Fibroblast of the aortic adventitia (primary cell): ENCODE data around the gene LRRC28. TPM values are rescaled to one million over a fixed set of nuclear protein-coding genes. Genes with fewer than 3 reads are reported as not detected.

Source experiments
- DNase-seq: peaks from one replicate; pipeline ENCODE4 v3.0.0-alpha.2; 2010; ENCODE audit warnings: low read depth
- H3K4me3 ChIP-seq: 2 replicates; pipeline ENCODE4 v1.5.1; 2011; ENCODE audit warnings: low read depth, mild to moderate bottlenecking, control low read depth, low read length, moderate library complexity
- total RNA-seq: library from RNA; depleted of rRNA; stranded (reverse); fragments of >200 nt; gene quantifications from 2 replicates; pipeline ENCODE4 v1.2.3, GENCODE V29; 2012; ENCODE audit warnings: low replicate concordance
- TF ChIP-seq, protein P1 (sequence below): IDR thresholded peaks from 2 replicates; pipeline ENCODE4 v1.5.1; 2011; ENCODE audit warnings: mild to moderate bottlenecking, low read length, control low read depth, inconsistent platforms; ENCODE audit not compliant: insufficient read depth

LRRC28 gene
- total RNA-seq, 1 donor = 28.0 TPM

DNA sequence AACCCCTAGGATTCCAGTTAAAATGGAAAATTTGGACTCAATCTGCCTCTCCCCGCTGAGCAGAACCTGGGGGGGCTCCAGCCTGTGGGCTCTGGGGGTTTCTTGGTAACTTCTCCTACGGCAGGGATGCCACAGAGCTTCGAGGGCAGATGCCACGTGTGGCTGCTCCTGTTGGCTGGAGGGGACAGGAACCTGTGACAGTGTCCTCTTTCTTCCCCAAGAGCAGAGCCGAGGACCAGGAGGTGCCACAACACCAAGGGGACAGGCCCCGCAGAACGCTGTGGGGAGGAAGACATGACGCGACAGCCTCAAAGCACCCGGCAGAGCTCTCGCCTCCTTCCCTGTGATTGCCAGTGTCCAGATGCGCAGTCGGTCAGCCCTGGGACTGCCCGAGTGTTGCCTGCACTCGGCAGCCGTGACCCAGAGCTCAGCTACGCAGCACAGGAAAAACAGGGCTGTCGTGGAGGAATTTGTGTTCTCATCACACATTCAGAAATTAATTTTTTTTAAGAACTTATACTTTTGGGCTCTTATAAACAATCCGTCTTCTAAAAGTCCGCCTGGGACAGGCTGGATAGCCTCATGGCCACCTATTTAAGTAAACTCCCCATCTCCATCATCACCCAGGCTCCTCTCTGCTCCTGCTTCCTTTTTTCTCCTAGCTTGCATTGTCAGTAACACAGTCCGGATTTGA, 182.6 kb downstream of the LRRC28 start:
- DNase-seq = no peak
- TF ChIP-seq, protein P1, sequence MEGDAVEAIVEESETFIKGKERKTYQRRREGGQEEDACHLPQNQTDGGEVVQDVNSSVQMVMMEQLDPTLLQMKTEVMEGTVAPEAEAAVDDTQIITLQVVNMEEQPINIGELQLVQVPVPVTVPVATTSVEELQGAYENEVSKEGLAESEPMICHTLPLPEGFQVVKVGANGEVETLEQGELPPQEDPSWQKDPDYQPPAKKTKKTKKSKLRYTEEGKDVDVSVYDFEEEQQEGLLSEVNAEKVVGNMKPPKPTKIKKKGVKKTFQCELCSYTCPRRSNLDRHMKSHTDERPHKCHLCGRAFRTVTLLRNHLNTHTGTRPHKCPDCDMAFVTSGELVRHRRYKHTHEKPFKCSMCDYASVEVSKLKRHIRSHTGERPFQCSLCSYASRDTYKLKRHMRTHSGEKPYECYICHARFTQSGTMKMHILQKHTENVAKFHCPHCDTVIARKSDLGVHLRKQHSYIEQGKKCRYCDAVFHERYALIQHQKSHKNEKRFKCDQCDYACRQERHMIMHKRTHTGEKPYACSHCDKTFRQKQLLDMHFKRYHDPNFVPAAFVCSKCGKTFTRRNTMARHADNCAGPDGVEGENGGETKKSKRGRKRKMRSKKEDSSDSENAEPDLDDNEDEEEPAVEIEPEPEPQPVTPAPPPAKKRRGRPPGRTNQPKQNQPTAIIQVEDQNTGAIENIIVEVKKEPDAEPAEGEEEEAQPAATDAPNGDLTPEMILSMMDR = no peak
- no peak overlapping the region for H3K4me3 ChIP-seq

- no peak overlapping the region for H3K4me3 ChIP-seq
- no peak for DNase-seq
- TF ChIP-seq, protein P1 = no peak
Measured at GRCh38 chr15:99434506-99435112, 183.3 kb downstream of the LRRC28 start.

GRCh38 chr15:99435113-99435695, 183.9 kb downstream of the LRRC28 start:
- DNase-seq = no peak
- TF ChIP-seq, protein P1 = no peak
- no peak overlapping the region for H3K4me3 ChIP-seq

- no peak for DNase-seq
- TF ChIP-seq, protein P1 = no peak
Measured at GRCh38 chr15:99435877-99436541, 184.7 kb downstream of the LRRC28 start.

DNA sequence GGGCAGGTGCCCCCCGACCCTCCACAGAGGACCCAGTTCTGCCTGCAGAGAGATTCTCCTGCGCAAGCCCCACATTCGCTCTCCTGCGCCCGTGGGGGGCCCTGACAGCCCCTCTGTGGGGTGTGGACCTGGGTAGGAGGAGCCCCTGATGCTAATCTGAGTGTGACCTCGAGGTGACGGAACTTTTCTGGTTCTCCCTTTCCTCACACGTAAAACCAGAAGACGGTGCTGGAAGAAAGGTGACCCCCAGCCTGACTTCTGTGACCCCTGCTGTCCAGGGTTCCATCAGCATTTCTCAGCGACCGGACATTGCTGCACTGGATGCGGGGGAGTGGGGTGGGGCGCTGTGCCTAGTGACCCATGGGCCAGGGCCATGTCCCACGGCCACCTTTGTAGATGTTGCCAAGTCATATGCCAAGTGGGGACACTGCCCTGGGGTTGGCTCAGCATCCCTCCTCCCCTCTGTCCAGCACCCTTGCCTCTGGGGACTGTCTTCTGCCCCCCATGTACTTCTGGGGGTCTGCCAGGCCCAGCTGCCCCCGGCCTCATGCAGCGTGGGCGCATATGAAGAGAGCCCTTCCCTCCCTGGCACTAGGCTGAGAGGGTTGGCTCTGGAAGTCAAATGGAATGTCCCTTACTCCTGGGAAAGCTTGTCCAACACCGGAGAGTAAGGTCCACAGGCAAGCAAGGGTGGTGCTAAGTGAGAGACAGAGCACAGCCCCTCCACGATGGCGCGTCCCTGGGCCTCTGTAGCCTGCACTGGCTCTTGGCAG, 185.4 kb downstream of the LRRC28 start:
- no peak for DNase-seq
- H3K4me3 ChIP-seq = no peak overlapping the region
- TF ChIP-seq, protein P1 = no peak

More at GRCh38 chr15:99435877-99436541, 184.7 kb downstream of the LRRC28 start:
- H3K4me3 ChIP-seq = no peak overlapping the region
